PC-3 (cell line): Measurements from ENCODE around the gene CALR. TPM values are rescaled to one million over a fixed set of nuclear protein-coding genes. Genes with fewer than 3 reads are reported as not detected.

Experiments
- ATAC-seq: fragments of 200-7000 bp; cut with Tn5 transposase; 2 replicates; pipeline ENCODE4 v1.9.1; 2020; ENCODE audit warnings: mild to moderate bottlenecking, moderate library complexity
- BruUV-seq: library from RNA; stranded (reverse); fragments of 400-500 nt; replicated peaks from 2 replicates; lab custom pipeline; 2021; lab: Mats Ljungman, UMichigan
- CTCF ChIA-PET: fragments of 300-600 bp; sonication (Branson Sonifier 250); formaldehyde crosslinking; loops from one replicate; lab custom pipeline; 2022; ENCODE audit warnings: antibody characterized with exemption; lab: Charles Lee
- POLR2A ChIA-PET: fragments of 300-600 bp; sonication (Branson Sonifier 250); formaldehyde crosslinking; loops from one replicate; lab custom pipeline; 2022; ENCODE audit warnings: antibody characterized with exemption; ENCODE audit not compliant: unreplicated experiment; lab: Charles Lee
- DNase-seq: peaks from one replicate; pipeline ENCODE4 v3.0.0-alpha.2; 2015
- H2AFZ ChIP-seq: fragments of 300-600 bp; sonication (generic); 2 replicates; pipeline ENCODE4 v1.6.0; 2016; ENCODE audit warnings: antibody characterized with exemption, low read length
- H3F3A ChIP-seq: fragments of 300-600 bp; sonication (generic); one replicate; pipeline ENCODE4 v1.6.0; 2017; ENCODE audit warnings: antibody characterized with exemption, low read length, control low read depth, mild to moderate bottlenecking; ENCODE audit not compliant: unreplicated experiment
- H3K27ac ChIP-seq: fragments of 300-600 bp; sonication (generic); 2 replicates; pipeline ENCODE4 v1.5.1; 2016; ENCODE audit warnings: mild to moderate bottlenecking, low read length
- H3K27me3 ChIP-seq: fragments of 300-600 bp; sonication (generic); 2 replicates; pipeline ENCODE4 v1.6.1; 2016; ENCODE audit warnings: low read length, mixed read lengths
- H3K36me3 ChIP-seq: fragments of 300-600 bp; sonication (generic); 2 replicates; pipeline ENCODE4 v1.6.1; 2016; ENCODE audit warnings: low read depth, mixed run types, low read length, mixed read lengths
- H3K4me1 ChIP-seq: fragments of 300-600 bp; sonication (generic); 2 replicates; pipeline ENCODE4 v1.5.1; 2016; ENCODE audit warnings: low read length; ENCODE audit not compliant: insufficient read depth
- H3K4me2 ChIP-seq: fragments of 300-600 bp; sonication (generic); 2 replicates; pipeline ENCODE4 v1.6.0; 2016; ENCODE audit warnings: low read length
- H3K4me3 ChIP-seq: fragments of 300-600 bp; sonication (generic); 2 replicates; pipeline ENCODE4 v1.5.1; 2016; ENCODE audit warnings: mild to moderate bottlenecking, low read length, mixed read lengths
- H3K79me2 ChIP-seq: fragments of 300-600 bp; sonication (generic); 2 replicates; pipeline ENCODE4 v1.6.1; 2017; ENCODE audit warnings: low read length, mixed read lengths
- H3K9ac ChIP-seq: fragments of 300-600 bp; sonication (generic); 2 replicates; pipeline ENCODE4 v1.6.0; 2016; ENCODE audit warnings: mild to moderate bottlenecking, low read length
- H3K9me2 ChIP-seq: fragments of 300-600 bp; sonication (generic); replicated peaks from 2 replicates; pipeline ENCODE4 v1.6.1; 2016; ENCODE audit warnings: mixed run types, low read length, mixed read lengths
- H3K9me3 ChIP-seq: fragments of 300-600 bp; sonication (generic); 2 replicates; pipeline ENCODE4 v1.6.1; 2016; ENCODE audit warnings: low read length, mixed read lengths
- H4K20me1 ChIP-seq: fragments of 300-600 bp; sonication (generic); 2 replicates; pipeline ENCODE4 v1.6.1; 2016; ENCODE audit warnings: low read length, mixed read lengths
- EZH2 ChIP-seq: fragments of 300-600 bp; sonication (generic); IDR thresholded peaks from one replicate; pipeline ENCODE4 v1.6.1; 2017; ENCODE audit warnings: antibody characterized with exemption, mild to moderate bottlenecking, low read length; ENCODE audit not compliant: unreplicated experiment
- EZH2phosphoT487 ChIP-seq: fragments of 300-600 bp; sonication (generic); IDR thresholded peaks from 2 replicates; pipeline ENCODE4 v1.6.1; 2018; ENCODE audit warnings: mild to moderate bottlenecking, antibody characterized with exemption, low read length, borderline replicate concordance
- intact Hi-C: fragments of 100-400 bp; cut with micrococcal nuclease; formaldehyde crosslinking; loops from 2 replicates; pipeline ENCODE4 v1.9.0; 2023
- total RNA-seq: library from RNA; depleted of rRNA; stranded (reverse); fragments of >200 nt; gene quantifications from 2 replicates; pipeline ENCODE4 v1.2.3, GENCODE V29; 2014
- TF ChIP-seq, protein P1 (sequence below): fragments of 300-600 bp; sonication (generic); conservative IDR thresholded peaks from 2 replicates; pipeline ENCODE4 v1.5.1; 2017; ENCODE audit warnings: antibody characterized with exemption, low read depth, mild to moderate bottlenecking, low read length

The CALR gene
- total RNA-seq, 1 experiment from 2014 or later: 2,022 TPM

DNA sequence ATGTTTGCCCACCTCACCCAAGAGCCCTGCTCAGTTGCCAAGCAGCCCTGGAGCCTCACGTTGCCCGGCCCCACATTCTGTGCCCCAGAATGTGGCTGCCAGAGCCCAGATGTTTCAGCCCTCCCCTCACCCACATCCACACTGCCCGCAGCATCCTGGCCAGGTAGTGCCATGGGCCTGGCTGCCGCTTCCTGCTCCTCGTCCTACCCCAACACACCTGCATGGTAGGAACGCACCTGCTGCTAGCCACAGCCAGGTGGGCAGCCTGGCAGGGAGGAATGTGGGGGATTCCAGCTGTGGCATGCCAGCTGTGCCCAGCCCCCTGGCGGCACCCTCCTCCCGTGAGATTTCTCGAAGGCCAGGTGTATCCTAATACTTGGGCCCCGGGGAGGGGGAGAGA is 49.4 kb downstream of the CALR start:
- no peak overlapping the region for H3K9ac ChIP-seq
- intact Hi-C loops: no loop called here
- DNase-seq: no peak
- H3K79me2 ChIP-seq: no peaks in the 10 kb centered on the region
- H3K27me3 ChIP-seq: no peaks in the 10 kb centered on the region
- ChIA-PET CTCF (no interaction called here), POLR2A (no interaction called here)
- H3K4me1 ChIP-seq: no peaks in the 10 kb centered on the region
- TF ChIP-seq EZH2 (no peak), EZH2phosphoT487 (no peak)
- TF ChIP-seq, protein P1, sequence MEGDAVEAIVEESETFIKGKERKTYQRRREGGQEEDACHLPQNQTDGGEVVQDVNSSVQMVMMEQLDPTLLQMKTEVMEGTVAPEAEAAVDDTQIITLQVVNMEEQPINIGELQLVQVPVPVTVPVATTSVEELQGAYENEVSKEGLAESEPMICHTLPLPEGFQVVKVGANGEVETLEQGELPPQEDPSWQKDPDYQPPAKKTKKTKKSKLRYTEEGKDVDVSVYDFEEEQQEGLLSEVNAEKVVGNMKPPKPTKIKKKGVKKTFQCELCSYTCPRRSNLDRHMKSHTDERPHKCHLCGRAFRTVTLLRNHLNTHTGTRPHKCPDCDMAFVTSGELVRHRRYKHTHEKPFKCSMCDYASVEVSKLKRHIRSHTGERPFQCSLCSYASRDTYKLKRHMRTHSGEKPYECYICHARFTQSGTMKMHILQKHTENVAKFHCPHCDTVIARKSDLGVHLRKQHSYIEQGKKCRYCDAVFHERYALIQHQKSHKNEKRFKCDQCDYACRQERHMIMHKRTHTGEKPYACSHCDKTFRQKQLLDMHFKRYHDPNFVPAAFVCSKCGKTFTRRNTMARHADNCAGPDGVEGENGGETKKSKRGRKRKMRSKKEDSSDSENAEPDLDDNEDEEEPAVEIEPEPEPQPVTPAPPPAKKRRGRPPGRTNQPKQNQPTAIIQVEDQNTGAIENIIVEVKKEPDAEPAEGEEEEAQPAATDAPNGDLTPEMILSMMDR: no peak
- no peak for ATAC-seq
- no peaks in the 10 kb centered on the region for H3K9me2 ChIP-seq
- no TSS peak for BruUV-seq
- no peaks in the 10 kb centered on the region for H3K9me3 ChIP-seq
- H3K36me3 ChIP-seq: no peaks in the 10 kb centered on the region
- H3F3A ChIP-seq: no peaks in the 10 kb centered on the region
- H3K27ac ChIP-seq: no peak overlapping the region
- H4K20me1 ChIP-seq: no peaks in the 10 kb centered on the region
- no peak overlapping the region for H2AFZ ChIP-seq
- no peak overlapping the region for H3K4me3 ChIP-seq
- H3K4me2 ChIP-seq: no peak overlapping the region

DNA sequence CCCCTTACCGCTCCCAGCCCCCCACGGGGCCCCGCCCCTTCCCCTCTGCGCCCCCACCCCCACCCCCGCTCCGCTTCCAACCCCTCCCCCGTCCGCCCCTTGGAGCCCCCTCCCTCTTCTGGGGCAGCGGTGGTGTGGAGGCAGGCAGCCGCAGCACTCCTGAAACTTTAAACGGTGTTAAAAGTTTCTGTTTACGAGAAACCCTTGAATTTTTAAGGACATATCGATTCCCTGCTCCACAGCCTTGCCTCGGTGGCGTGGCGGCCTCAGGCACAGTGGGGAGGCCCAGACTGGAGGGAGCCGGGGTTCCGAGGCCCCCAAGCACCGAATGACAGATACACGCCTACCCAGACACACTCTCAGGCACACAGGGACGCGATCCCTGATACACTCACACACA is 52.0 kb downstream of the CALR start:
- H3F3A ChIP-seq: no peaks in the 10 kb centered on the region
- TF ChIP-seq EZH2 (no peak), EZH2phosphoT487 (no peak)
- TF ChIP-seq, protein P1: no peak
- H4K20me1 ChIP-seq: no peaks in the 10 kb centered on the region
- no peaks in the 10 kb centered on the region for H3K27me3 ChIP-seq
- H3K79me2 ChIP-seq: peaks cover 3% of the 10 kb centered on the region; the same call in 1 of the 2 replicates
- H3K4me2 ChIP-seq: no peak overlapping the region
- no TSS peak for BruUV-seq
- no peaks in the 10 kb centered on the region for H3K9me2 ChIP-seq
- DNase-seq (no peak), ATAC-seq (no peak)
- peaks cover 4% of the 10 kb centered on the region; the same call in 1 of the 2 replicates for H3K4me1 ChIP-seq
- no peak overlapping the region for H2AFZ ChIP-seq
- H3K27ac ChIP-seq: no peak overlapping the region
- ChIA-PET POLR2A (no interaction called here), CTCF (no interaction called here)
- H3K4me3 ChIP-seq: no peak overlapping the region
- intact Hi-C loops: no loop called here
- H3K9ac ChIP-seq: no peak overlapping the region
- no peaks in the 10 kb centered on the region for H3K36me3 ChIP-seq
- H3K9me3 ChIP-seq: no peaks in the 10 kb centered on the region

GRCh38 chr19:12990853-12991252 is 52.4 kb downstream of the CALR start:
- no peaks in the 10 kb centered on the region for H3K36me3 ChIP-seq
- ChIA-PET POLR2A (no interaction called here), CTCF (no interaction called here)
- DNase-seq (no peak), ATAC-seq (no peak)
- no peak overlapping the region for H3K9ac ChIP-seq
- H2AFZ ChIP-seq: no peak overlapping the region
- H4K20me1 ChIP-seq: no peaks in the 10 kb centered on the region
- no peak overlapping the region for H3K4me2 ChIP-seq
- H3K27ac ChIP-seq: no peak overlapping the region
- intact Hi-C loops: no loop called here
- H3K79me2 ChIP-seq: peaks cover 3% of the 10 kb centered on the region
- no peak overlapping the region for H3K4me3 ChIP-seq
- no peaks in the 10 kb centered on the region for H3K27me3 ChIP-seq
- H3K9me3 ChIP-seq: no peaks in the 10 kb centered on the region
- H3K9me2 ChIP-seq: no peaks in the 10 kb centered on the region
- BruUV-seq: no TSS peak
- H3F3A ChIP-seq: no peaks in the 10 kb centered on the region
- TF ChIP-seq, protein P1: no peak
- TF ChIP-seq EZH2 (no peak), EZH2phosphoT487 (no peak)
- peaks cover 4% of the 10 kb centered on the region; the same call in 1 of the 2 replicates for H3K4me1 ChIP-seq
